ENCODE measurements around the gene RASGRF1.

DNA sequence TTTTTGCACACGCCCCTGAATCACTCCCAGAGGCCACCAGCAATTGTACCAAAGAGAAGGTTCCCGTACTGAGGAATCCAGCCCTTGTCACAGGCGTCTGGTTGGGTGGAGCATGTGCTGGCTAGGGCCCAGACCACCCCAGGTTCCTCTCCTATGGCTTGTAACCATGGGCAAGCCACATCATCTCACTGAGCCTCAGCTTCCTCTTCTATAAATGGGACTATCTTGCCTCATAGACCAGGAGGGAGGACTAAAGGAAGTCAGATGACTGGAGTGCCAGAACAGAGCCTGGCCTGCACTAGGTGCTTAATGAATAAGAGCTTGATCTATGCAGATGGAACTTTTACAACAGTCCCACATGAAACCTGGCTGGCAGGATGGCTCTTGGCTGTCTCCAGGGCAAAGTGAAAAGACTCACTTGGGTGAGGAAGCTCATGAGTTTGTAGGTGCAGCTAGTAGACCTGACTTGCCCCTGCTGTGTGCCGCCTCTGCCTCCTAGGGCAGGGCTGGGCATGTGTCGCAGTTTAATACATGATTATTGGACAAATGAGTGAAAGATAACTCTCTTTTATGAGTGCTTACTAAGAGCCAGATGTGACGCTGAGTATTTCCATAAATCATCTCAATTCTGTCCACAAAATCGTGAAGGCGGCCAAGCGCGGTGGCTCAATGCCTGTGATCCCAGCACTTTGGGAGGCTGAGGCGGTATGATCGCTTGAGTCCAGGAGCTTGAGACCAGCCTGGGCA, 175.1 kb downstream of the RASGRF1 start:
- TF ChIP-seq EZH2 (optimal IDR thresholded peaks at IDR 0.05; ENCODE audit: low read depth, low read length) (no peak), EZH2phosphoT487 (IDR thresholded peaks at IDR 0.05; ENCODE audit: low read length) (no peak)
- TF ChIP-seq, protein P1, sequence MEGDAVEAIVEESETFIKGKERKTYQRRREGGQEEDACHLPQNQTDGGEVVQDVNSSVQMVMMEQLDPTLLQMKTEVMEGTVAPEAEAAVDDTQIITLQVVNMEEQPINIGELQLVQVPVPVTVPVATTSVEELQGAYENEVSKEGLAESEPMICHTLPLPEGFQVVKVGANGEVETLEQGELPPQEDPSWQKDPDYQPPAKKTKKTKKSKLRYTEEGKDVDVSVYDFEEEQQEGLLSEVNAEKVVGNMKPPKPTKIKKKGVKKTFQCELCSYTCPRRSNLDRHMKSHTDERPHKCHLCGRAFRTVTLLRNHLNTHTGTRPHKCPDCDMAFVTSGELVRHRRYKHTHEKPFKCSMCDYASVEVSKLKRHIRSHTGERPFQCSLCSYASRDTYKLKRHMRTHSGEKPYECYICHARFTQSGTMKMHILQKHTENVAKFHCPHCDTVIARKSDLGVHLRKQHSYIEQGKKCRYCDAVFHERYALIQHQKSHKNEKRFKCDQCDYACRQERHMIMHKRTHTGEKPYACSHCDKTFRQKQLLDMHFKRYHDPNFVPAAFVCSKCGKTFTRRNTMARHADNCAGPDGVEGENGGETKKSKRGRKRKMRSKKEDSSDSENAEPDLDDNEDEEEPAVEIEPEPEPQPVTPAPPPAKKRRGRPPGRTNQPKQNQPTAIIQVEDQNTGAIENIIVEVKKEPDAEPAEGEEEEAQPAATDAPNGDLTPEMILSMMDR (IDR thresholded peaks at IDR 0.05; ENCODE audit: low read length): no peak

All from MM.1S (cell line).